Amygdala (tissue), 56 donors: ENCODE results near the gene TMEM63B.
"Not testable (repeated sequence)": the region's sequence is repeated elsewhere in the genome, so short reads cannot be mapped to it uniquely, and the experiment has no call there.

ENCODE experiments used
- DNase-seq, 56 donors: peaks; one replicate each; lab custom pipeline; 2025; lab: John Stamatoyannopoulos, UW

The TMEM63B gene

GRCh38 chr6:44127186-44128019, at the start of gene TMEM63B, which contains the start of gene MRPL14:
TMEM63B (plus strand) TSS chr6:44127554; CDS start chr6:44134585, 7,031 bp downstream.
MRPL14 (minus strand) TSS chr6:44127452; CDS start chr6:44116611, 10,841 bp downstream.
- peak in 52 of 56 donors; percentile 28 to 90 (median 77) for DNase-seq

DNA sequence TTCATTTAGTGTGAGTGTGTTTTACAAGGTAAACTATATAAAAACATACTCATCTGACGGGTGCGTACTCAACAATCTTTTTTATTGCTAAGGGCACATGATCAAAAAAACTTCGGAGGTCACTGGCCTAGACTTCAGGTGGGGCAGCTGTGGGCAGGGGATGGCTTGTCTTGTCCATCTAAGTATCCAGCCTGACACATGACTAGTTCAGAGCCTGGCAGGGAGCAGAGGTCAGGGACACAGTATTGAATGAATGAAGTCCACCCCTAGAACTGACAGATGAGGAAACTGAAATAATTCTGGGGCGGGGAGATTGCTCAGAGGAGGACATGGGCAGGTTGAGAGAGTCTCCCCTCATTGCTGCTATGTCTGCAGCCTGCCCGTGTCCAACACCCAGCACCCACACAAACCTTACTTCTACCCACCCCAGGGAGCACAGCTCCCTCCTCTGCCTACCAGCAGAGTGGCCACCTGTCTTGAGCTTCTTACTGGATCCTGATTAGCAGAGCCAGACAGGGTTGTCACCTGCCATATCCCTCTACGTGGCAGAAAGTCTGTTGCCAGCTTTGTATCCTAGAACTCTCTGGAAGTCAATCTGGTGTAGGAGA, 49.0 kb upstream of the TMEM63B start:
- DNase-seq = no peak

GRCh38 chr6:44078827-44079671, 48.3 kb upstream of the TMEM63B start:
- DNase-seq = no peak

DNA sequence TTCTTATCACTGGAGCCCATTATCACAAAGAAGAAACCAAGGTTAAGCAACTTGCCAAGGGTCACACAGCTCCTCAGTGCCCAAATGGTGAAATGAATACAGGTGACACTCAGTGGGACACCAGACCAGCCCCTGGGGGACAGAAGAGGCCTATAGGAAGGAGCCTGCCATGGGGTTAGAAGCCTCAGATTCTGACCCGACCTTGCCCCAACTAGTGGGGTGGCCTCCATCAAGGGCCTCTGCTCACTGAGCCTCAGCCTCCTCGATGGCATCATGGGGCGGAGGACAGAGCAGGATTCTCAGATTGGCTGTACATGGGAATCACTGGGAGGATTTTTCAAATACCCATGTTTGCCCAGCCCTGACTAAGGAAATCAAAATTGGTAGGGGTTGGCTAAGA, 47.7 kb upstream of the TMEM63B start:
- DNase-seq = no peak

DNA sequence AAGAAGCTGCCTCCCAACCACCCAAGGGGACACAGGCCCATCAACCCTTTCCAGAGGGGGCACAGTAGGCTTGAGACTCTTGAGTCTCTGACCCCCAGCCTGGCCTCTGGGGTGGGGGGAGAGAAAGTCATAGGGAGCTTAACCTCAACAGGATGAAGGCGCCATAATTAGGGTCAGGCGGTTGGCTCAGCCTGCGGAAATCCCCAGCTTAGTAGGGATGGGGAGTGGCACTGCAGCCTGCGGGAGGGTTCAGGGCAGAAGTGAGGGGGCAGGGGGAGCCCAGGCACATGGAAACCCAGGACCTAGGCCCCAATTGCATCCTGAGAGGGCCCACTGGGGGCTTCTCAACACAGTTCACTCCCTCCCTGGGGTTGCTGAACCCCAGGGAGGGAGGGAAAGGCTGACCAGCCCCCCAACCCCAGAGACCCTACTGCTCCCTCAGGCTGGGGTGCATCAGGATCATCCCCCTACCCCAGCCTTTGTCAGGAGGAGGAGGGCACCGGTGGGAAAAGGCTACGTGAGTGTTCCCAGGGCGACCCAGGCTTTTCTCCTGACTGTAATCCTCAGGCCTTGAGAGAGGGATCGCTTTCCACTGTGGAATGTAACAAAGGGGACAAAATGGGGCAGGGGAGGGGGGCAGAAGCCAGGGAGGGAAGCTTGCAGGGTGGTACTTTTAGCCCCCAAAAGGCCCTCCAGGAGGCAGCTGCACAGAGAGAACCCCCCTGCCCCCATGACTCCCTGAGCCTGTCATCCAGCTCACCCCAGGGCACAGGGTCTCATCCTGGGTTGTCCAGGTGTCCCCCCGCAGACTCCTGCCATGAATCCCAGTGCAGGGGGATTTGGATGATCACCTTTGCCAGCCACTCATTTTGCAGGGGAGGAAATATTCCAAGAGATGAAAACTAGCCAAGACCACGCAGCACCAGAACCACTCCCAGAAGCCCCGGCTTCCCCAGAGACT, 46.5 kb upstream of the TMEM63B start:
- DNase-seq = no peak

DNA sequence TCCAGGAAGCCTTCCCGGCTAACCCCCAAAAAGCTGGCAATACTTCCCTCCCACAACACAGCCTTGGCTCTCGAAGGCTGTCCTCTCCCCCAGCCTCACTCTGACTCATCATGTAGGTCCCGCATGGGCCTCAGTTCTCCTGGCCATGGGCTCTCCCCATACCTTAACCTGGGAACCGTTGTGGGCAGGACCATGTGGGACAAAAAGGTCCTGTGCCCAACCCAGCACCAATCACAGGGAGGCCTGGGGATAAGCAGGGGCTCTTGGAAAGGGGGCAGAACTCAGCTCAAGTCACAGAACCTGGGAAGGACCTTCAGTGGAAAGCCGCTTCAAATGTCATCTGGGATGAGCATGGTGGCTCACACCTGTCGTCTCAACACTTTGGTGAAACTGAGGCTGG, 45.6 kb upstream of the TMEM63B start:
- no peak for DNase-seq

DNA sequence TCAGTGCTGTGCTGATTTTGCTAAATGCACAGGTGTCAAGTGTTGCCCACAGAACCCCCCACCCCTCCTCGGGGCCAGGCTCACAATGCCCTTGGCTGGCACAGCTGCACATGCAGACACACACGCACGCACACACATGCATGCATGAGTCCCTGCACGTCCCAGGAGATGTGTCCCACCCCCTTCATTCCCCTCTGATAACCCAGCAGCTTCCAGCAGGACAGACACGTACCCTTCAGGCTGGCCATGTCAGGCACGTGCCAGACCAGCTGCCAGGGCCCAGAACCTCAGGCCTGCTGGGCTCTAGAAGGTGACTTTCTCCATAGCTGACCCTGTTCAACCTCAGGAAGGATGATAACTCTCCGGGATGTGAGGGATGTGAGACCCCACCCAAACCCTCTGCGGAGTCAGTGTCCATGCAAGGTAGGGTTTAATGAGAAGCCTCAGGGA, 44.5 kb upstream of the TMEM63B start:
- no peak for DNase-seq

DNA sequence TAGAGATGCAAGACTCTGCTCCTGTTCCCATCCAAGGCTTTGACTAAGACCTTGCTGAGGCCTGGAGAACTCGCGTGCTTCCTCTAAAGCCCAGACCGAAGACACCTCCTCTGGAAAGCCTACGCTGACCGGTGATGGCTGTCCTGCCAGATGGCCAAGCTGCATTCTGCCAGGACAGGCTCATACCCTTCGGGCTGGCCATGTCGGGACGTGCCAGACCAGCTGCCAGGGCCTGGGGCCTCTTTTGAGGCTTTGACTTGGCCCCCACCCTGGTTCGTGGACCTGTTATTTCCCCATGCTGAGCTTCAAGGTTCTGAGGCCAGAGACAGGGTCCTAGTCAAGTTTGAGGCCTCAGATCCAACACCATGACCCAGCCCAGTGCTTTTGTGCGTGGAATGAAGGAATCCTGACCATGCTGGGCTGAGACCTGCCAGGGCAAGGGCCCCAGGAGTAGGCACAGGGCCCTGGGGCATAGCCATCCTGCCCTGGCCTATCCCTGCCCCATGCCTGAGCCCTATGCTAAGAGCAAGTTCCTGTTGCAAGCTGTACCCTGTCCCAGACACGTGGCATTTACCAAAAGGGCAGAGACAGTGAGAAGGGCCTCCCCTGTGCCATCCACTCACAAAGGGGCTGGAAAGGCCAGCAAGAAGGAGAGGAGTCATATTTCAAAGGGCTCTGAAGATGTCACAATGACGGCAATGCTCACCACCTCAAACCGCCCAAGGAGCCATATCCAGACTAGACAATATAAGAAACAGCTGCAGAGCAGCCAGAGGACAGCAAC, 42.9 kb upstream of the TMEM63B start:
- DNase-seq = no peak

DNA sequence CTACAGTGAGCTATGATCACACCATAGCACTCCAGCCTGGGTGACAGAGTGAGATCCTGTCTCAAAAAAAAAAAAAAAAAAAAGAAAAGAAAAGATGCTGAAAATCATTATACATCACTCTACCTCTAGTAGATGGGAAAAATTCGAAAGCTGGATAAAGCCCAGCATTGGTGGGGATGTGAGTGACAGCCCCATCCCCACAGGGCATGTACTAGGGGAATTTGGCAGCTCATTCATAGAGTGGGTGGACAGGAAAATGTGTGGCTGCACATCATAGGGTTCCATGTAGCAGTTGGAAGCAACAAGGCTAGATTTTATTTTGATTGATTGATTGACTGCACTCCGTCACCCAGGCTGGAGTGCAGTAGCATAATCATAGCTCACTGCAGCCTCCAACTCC, 42.1 kb upstream of the TMEM63B start:
- no peak for DNase-seq

DNA sequence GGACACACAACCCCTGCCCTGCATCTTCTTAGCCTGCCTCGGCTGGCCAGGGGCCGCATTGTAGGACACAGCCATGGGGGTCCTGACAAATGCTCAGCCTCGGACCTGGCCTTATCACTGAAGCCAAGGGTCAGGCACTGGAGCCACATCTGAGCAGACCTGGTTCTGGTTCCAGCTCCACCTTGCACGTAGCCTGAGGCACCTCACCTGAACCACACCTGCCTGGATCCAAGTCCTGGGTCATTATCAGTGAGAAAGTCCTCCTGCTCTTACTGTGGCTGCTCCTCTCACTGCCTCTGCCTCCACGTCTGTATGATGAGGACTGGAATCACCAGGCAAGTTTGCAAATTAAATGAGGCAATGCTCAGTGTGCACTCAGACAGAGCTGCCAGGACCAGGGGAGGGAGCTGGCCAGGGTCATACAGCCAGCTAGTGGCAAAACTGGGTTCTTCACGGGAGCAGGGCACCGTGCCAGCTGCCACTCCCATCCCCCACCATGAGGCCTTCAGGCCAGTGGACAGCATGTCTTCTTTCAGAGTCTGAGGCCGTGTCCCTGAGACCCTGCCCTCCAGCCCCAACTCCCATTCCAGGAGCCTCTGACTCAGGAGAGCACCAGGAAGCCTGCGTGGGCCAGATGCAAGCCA, 40.3 kb upstream of the TMEM63B start:
- peak in 14 of 56 donors; percentile 3 to 41 (median 18) for DNase-seq

DNA sequence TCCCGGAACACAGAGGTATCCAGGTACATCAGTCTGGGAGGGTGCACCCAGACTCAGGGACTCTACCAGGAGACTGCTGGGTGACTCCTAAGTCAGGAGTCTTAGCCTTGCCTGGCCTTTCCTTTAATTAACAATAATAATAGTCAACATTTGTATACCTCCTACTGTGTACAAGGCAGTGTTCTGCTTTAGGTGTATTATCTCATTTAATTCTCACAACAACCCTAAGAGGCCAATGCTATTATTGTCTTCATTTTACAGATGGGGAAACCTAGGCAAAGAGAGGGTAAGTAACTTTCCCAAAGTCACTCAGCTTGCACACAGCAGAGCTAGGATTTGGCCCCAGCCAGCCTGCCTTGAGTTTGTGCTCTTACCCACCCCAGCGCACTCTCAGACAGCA, 39.7 kb upstream of the TMEM63B start:
- DNase-seq = no peak

GRCh38 chr6:44088827-44089590, 38.3 kb upstream of the TMEM63B start:
- no peak for DNase-seq

GRCh38 chr6:44090465-44090864, 36.9 kb upstream of the TMEM63B start:
- no peak for DNase-seq

DNA sequence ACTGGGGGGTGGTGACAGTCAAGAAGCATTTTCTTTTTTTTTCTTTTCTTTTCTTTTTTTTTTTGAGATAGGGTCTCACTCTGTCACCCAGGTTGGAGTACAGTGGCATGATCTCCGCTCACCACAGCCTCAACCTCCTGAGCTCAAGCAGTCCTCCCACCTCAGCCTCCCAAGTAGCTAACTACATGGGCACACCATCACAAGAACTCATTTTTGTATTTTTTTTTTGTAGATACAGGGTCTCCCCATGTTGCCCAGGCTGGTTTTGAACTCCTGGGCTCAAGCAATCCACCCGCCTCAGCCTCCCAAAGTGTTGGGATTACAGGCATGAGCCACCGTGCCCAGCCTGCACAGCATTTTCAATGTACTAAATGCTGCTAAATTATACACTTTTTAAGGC, 36.0 kb upstream of the TMEM63B start:
- DNase-seq = not testable (repeated sequence)

- DNase-seq = no peak
These were observed 35.1 kb upstream of the TMEM63B start for GRCh38 chr6:44091981-44092884.

DNA sequence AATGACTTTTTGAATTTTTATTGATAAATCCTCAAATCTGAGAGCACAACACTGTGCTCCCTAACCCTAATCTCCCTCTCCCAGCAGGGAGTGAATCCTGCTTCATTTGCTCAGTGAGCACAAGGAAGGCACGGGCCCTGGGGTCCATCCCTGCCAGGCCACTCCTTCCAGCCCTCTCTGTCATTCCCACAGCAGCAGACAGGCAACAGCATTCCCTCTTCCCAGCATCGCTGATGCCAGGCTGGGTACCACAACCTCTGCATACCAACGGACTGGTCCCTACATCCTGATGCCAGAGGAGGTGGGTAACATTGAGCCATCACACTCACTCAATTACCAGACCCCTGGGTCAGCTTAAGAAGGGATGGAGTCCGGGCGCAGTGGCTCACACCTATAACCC, 34.3 kb upstream of the TMEM63B start:
- no peak for DNase-seq
